GM18951 (cell line): Measurements from ENCODE around the gene RAPGEFL1.
A peak's percentile ranks its signal among the peaks of the same experiment; 100 is the strongest.
"Not testable (repeated sequence)": the region's sequence is repeated elsewhere in the genome, so short reads cannot be mapped to it uniquely, and the experiment has no call there.

ENCODE experiments used
- POLR2A ChIP-seq: IDR thresholded peaks from 4 replicates; pipeline ENCODE4 v1.6.1; 2011; ENCODE audit warnings: mild to moderate bottlenecking; ENCODE audit not compliant: insufficient read length, insufficient read depth; ENCODE audit errors: extremely low read depth
- in situ Hi-C: fragments of 300-500 bp; cut with MboI; formaldehyde crosslinking; loops from one replicate; pipeline ENCODE4 v1.12.0; 2022; ENCODE audit warnings: low sequenced_read_pairs, mixed read lengths, inconsistent platforms; ENCODE audit not compliant: unreplicated experiment

The RAPGEFL1 gene

GRCh38 chr17:40179923-40180659 lies 2.8 kb downstream of the RAPGEFL1 start:
- no peak for TF ChIP-seq POLR2A
- in situ Hi-C loops, result no loop called here

- in situ Hi-C loops, result no loop called here
Measured at GRCh38 chr17:40180694-40181093, 3.4 kb downstream of the RAPGEFL1 start.

GRCh38 chr17:40181205-40181604 lies 3.9 kb downstream of the RAPGEFL1 start:
- in situ Hi-C loops, result no loop called here
- TF ChIP-seq POLR2A, result no peak

More at GRCh38 chr17:40180694-40181093, 3.4 kb downstream of the RAPGEFL1 start:
- no peak for TF ChIP-seq POLR2A

GRCh38 chr17:40182606-40183005 lies 5.3 kb downstream of the RAPGEFL1 start:
- TF ChIP-seq POLR2A, result no peak
- in situ Hi-C loops, result no loop called here

- TF ChIP-seq POLR2A, result no peak
- in situ Hi-C loops, result no loop called here
Measured at GRCh38 chr17:40187238-40187637, 10.0 kb downstream of the RAPGEFL1 start.

- no peak for TF ChIP-seq POLR2A
- in situ Hi-C loops, result no loop called here
Measured at GRCh38 chr17:40188694-40189093, 11.4 kb downstream of the RAPGEFL1 start.

- no peak for TF ChIP-seq POLR2A
- in situ Hi-C loops, result no loop called here
Measured at GRCh38 chr17:40190197-40191021, 13.1 kb downstream of the RAPGEFL1 start.

GRCh38 chr17:40191237-40192208 lies 14.3 kb downstream of the RAPGEFL1 start:
- in situ Hi-C loops, result no loop called here
- peak; percentile 9 for TF ChIP-seq POLR2A

GRCh38 chr17:40192961-40193360 lies 15.7 kb downstream of the RAPGEFL1 start:
- in situ Hi-C loops, result no loop called here
- no peak for TF ChIP-seq POLR2A

- in situ Hi-C loops, result no loop called here
- TF ChIP-seq POLR2A, result no peak
Measured at GRCh38 chr17:40194821-40195220, 17.6 kb downstream of the RAPGEFL1 start.

- in situ Hi-C loops, result no loop called here
Measured at GRCh38 chr17:40197550-40197949, 20.3 kb downstream of the RAPGEFL1 start.

GRCh38 chr17:40197965-40198456 lies 20.7 kb downstream of the RAPGEFL1 start:
- in situ Hi-C loops, result not testable (repeated sequence)

More at GRCh38 chr17:40197550-40197949, 20.3 kb downstream of the RAPGEFL1 start:
- TF ChIP-seq POLR2A, result no peak

GRCh38 chr17:40198576-40198975 lies 21.3 kb downstream of the RAPGEFL1 start:
- in situ Hi-C loops, result no loop called here

GRCh38 chr17:40203131-40203530 lies 25.9 kb downstream of the RAPGEFL1 start:
- in situ Hi-C loops, result no loop called here
- TF ChIP-seq POLR2A, result no peak

More at GRCh38 chr17:40198576-40198975, 21.3 kb downstream of the RAPGEFL1 start:
- no peak for TF ChIP-seq POLR2A

GRCh38 chr17:40206193-40206592 lies 28.9 kb downstream of the RAPGEFL1 start:
- in situ Hi-C loops, result not testable (repeated sequence)
